ENCODE results near the gene LHX4.

Gene LHX4

DNA sequence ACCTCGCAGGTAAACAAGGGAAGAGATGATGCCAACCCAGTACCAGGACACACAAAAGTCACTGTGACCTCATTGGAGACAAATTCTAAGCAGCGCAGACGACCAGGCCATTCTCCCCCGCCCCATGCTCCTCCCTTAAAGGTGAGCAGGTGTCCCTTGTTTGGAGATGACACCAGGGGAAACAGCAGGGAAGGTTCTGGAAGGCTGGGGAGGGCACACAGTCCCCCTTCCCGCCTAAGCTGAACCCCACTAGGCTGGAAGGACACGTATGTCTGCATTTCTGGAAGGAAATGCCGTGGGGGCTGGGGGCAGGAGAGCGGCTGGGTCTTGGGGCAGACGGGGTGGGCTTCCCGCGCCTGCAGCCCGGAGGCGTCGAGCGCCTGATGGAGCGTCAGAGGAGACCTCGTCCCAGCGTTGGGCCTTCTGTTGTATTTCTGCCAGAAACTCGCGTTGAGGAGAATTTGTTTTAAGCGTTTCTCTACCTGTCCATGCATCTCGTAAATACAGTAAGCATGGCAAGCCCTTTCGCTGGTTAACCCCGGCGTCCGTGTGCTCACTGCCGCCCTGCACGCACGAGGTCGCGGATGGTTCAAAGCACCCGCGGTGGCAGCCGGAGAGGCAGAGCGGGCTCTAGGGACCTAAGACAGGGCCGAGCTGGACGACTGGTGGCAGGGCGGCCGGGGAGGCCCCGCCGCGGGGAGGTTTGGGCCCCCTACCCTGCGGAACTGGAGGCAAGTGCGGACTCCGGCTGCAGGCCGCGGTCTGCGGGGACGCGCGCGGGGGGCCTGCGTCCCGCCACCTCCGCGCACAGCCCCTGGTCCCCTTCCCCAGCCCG, 1.2 kb upstream of the LHX4 start:
- no peak for FAIRE-seq

DNA sequence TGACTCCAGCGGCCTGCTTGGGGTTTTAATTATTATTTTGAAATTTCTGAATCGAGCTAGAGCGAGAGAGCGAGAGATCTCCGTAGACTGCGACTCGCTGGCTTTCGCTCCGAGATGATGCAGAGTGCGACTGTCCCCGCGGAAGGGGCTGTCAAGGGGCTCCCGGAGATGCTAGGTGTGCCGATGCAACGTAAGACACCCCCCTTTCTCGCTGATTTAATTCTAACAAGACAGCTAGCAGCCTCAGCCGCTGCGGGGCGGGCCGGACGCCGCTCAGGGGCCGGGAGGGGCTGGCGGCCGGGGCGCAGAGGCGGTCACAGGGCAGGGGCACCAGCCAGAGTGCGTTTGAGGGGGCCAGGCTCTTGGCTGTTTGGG, 339 bp downstream of the LHX4 start:
- FAIRE-seq, result no peak

DNA sequence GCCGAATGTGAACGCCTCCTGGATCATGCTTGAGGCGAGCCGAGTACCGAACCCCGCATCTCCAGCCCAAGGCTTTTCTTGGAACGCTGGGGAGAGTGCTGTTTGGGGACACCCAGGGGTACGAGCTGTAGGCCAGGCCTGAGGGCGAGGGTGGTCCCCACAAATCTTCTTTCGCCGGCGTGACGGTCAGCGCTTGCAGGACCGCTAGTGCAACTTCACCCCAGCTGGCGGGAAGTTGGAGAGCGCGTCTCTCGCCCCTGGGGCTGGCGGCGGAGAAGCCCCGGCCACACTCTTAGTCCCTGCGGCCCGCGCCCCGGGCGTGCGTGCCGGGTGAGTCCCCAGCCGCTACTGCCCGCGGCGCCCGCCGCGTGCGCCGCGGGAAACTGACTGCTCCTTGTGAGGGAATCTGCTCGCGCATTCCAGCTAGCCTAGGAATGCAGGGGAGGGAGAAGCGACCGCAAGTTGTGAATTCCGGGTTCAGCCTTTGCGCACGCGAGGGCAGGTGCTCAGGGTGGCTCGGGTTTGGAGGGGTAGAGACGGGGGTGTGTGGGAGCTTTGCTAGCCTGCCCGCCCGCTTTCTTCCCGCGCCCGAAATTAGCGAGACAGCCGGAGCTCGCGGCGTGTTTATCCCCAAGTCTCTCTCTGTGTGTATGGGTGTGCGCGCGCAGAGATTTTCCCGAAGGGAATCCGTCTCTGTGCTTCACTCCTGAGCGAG, 884 bp downstream of the LHX4 start:
- no peak for FAIRE-seq

DNA sequence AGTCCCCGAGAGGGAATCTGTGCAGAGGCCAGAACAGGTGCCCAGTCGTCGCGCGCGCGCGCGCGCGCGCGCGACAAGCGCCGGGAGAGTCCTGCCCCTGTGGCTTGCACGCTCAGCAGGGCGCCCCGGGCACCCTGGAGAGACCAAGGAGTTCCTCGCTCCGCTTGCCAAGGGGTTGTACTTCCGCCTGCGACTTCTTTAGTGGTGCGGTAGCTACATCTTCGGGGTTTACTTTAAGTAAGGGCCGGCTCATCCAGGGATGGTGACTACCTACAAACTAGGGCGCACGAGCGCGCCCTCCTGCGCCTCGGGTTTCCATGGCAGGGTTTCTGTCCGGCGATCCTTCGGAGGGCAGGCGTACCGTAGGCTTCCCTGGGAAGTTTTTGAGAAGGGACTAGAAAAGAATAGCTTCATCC, 1.4 kb downstream of the LHX4 start:
- no peak for FAIRE-seq

DNA sequence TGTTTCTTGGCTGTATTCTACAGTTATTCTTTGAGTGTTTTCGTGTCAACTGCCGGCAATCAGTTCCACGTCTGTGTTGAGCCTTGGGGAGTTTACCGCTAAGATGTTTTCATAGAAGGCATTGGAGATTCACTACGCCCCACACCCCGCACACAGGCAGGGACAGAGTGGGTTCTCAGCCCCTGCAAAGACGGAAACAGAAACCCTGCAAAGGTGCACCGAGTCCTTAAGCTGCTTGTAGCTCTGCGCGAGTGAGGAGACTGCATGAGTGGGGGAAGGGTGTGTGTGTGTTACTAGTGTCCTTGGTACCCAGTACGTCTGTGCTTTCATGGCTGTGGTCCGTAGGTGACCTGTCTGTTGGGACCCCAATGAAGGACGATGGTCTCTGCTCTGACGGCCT, 1.9 kb downstream of the LHX4 start:
- FAIRE-seq, result no peak

DNA sequence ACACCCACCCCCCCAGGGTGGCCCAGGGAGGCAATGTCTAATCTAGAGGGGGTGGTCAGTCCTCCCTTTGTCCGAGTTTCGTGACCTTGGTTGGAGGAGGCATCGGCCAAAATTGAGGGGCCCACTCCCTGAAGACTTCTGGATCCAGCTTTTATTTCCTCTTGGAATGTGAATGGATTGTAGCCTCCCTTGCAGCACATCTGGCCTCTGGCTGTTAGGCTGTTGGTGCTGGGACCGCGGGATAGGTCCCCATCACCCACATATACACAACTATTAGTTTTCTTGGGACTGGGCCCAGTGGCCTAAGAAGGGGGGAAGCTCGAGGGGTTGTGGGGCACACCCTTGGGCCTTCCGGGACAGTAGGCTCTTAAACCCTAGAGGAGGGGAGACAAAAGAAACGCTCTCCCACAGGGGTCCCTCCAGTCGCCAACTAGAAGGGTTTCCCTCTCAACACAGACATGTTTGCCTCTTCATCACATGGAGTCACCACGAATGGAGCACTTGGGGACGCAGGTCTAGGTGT, 2.5 kb downstream of the LHX4 start:
- FAIRE-seq, result no peak

DNA sequence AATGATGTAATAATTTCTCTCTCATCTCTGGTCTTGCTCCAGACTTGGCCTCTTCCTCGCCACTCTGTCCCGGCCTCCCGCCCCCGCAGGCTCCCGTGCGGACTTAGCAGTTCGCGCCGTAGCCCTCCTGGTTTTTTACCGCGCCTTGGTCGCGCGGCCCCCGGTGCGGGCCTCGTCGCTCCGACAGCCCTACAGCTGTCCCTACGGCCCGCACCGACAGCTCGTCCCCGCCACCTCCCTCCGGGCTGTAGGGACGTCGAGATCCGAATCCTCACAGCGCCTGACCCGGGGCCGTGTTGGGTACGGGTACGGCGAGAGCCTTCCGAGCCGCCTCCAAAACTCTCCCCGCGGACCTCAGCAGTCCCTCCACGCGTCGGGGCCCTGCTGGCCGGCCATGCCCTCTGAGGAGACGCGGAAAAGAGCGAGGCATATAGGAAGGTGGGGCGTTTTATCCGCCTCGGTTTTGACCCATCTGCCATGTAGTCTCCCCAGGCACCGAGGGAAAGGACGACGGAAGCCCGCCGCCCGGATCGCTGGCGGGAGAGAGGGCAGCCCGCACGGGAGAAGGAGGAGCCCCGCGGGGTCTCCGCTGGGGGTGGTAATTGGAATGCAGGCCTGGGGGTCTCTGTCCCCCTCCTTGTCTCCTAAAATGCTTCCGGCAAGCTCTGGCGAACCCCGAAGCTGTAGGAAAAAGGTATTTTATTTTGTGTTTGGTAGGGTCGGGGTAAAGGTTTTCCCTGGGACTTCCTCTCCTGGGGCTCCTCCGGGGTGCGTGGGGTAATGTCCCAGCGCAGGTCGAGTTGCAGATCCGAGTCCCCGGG, 3.3 kb downstream of the LHX4 start:
- FAIRE-seq, result no peak

DNA sequence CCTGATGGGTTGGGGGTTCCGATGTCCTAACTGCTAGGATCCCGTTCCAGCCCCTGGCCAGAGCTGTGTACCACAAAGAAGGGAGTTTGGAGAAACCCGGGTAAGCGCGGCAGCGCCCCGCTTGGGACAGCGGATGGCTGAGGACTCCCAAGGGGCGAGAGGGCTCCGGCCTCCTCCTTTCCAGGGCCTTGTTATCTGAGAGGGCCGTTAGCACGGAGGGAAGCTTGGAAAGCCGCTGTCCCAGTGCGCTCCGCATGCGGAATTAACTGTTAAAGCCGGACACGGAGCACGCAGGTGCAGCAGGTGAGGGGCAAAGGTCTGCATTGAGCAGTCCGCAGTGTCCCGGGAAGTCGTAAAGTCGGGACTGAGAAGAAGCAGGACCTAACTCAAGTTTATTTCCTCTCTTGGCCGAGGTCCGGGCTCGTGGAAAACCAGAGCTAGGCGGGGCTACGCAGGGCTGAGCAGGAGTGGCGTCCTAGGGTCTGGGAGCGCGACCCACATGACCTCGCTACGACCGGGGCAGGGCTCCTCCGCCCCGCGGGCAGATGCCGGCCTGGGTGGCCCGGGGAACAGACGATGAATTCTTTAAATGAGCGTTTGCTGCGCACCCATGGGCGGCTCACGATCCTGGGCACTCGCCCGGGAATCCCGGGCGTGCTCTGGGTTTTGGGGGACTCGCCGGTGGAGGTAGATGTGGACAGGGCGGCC, 4.5 kb downstream of the LHX4 start:
- FAIRE-seq, result no peak

DNA sequence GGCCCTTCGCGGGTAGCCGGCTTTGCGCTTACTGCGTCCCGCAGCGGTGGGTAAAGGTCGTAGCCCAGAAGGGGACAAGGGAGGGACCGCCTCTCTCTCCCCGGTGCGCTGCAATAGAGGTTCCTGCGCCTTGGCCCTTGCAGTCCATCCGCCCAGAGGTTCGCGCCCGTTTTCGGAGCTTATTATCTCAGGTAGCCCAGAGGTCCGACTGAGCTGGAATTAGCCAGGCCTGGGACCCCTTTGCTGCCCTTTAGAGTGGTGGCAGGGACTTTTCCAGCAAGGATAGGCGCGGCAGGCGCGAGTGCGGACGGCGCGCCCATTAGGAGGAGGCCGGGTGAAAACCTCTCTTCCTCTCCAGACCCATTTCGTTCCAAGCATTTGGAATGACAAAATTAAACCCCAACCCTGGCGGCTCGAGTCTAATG, 5.0 kb downstream of the LHX4 start:
- FAIRE-seq, result no peak

DNA sequence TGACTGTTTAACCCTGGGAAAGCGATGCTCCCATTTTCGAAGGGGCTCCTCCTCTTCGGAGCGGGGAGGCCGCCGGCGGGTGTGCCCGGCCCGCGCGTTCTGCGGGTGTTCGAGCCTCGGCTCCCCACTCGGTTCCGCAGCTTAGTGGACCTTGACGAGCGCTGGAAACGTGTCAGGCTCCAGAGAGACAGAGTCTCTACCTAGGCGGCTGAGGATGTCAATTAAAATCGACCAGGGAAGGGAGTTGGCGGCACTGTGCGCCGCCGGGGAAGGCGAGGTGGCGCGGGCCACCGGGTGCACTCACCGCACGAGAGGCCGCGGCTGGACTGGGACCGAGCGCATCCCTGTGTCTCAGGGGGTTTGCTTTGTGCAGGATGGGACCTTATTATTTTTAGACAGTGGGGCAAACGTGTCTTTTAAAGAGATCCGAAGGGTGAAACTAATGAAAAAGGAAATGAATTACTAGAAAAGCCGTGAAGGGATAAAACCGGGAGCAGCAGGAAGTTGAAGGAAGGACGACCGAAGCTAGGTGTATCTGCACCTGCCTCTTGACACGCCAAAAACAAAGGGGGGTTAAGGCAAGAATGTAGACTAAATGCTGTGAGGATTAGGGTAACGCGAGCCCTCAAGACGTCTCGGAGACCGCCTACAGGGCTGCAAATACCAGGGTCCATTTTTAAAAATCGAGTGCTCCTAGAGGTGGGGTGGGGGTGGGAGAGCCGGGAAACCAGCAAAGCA, 5.6 kb downstream of the LHX4 start:
- FAIRE-seq, result no peak

DNA sequence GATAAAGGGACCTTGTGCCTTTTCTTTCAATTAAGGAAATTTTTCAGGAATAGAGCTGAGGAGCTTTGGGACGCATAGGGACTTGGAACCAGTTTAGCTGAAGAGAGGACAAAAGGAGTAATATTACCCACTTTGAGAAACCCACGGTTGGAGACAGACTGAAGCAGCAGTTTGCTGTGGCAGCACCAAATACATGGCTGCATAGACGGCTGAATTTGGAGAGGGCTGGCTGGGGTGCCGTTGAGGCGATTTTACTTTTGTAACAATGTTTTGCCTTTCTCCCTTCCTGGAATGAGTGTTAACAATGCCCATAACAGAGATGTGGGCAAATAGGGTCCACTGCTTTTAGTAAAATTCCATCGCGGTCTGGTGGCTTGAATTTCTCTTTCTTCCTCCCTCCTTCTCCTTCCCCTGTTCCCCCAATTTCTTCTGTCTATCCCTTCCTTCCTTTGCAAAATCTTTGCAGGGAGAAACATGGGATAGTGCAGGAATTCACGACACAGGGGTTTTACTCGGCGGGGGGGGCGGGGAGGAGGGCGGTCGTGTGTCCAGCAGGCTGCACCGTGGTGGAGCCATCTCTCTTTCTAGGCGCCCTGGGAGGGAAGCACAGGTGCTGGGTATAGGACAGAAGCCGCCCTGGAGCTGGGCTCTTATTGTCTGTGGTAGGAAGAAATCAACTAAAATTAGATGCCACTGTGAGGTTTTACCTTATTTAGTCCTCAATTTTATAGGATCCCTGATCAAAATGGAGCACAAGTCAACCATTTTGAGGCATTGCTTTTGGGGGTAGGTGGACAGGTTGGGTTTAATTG, 6.8 kb downstream of the LHX4 start:
- FAIRE-seq, result no peak

DNA sequence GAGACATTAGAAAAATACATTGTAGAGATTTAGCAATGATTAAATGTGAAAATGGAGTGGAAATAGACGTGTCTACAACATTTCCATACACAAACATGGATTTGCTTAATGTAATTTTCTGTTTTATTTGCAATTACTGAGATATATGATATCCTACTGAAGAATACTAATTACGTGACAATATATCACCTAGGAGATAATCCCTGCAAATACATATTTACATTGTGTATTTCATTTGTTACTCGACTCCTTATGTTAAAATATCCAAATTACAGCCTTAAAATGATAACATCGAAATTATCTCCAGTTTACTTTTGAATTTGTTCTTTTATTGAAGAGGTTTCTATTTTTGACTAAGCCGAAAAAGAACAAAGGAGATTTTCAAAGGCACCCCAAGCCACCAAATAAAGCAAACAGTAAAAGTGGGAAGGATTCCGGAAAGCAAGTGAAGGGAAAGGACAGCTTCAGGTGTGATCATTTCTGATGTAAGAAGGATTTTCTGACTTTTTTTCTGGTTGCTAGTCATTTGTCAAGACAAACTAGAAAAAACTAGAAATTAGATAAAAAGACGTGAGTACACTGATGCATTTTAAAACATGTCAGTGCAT, 7.9 kb downstream of the LHX4 start:
- FAIRE-seq, result no peak

DNA sequence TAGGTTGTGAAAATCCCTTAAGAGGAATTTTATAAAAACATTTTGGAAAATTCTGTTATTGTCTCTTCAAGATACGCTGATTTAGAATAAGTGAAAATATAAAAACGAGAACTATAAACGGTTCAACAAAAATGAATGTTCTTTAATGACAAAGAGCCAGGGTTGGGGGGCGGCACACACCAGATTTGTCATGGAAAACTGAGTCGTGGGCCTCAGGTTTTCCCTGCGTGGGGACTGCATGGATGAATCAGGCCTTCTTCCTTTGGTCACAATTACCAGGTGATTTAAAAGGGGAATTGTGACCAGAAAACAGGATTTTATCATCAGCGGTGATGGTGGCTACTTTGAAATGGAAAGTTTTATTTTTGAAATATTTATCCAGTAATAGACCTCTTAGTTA, 8.6 kb downstream of the LHX4 start:
- FAIRE-seq, result no peak

DNA sequence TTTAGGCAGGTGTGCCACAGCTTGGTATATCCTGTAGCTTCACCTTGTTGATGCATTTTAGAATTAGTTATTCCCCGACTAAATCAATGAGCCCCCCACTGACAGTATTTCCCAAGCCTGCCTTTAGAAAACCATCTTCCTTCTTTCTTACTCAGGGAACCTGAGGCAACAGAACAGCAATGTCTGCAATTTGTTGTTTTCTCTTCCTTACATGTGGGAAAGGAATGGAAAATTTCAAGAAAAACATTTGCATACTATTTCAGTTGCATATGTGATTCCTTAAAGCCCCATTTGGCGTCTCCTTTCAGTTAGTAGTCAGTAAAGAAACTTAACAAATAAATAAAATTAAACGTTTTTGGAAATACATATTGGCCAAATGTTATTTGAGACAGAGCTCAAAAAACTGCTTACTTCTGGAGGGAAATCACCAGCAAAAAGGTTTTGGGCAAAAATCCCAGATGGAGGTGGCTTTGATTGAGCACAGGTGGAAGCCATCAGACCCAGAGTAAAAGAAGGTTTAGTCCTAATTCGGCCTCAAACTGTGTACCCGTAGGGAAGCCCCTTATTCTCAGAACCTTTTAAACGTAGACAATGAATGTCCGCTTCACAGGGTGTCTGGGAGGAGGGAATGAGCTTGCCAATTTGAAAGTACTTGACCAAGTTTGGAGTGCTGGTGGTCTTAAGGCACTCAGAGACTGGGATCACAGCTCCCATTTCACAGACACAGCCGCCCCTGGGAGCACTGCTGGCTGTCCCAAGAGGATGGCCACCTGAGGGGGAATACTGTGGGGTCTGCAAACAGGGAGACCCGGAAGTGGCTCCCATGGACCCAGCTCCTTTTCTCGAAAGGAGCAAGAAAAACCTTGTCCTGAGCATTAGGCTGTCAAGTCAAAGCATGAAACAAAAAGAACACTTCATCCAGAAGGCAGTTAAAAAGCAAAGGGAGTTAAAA, 9.4 kb downstream of the LHX4 start:
- no peak for FAIRE-seq

DNA sequence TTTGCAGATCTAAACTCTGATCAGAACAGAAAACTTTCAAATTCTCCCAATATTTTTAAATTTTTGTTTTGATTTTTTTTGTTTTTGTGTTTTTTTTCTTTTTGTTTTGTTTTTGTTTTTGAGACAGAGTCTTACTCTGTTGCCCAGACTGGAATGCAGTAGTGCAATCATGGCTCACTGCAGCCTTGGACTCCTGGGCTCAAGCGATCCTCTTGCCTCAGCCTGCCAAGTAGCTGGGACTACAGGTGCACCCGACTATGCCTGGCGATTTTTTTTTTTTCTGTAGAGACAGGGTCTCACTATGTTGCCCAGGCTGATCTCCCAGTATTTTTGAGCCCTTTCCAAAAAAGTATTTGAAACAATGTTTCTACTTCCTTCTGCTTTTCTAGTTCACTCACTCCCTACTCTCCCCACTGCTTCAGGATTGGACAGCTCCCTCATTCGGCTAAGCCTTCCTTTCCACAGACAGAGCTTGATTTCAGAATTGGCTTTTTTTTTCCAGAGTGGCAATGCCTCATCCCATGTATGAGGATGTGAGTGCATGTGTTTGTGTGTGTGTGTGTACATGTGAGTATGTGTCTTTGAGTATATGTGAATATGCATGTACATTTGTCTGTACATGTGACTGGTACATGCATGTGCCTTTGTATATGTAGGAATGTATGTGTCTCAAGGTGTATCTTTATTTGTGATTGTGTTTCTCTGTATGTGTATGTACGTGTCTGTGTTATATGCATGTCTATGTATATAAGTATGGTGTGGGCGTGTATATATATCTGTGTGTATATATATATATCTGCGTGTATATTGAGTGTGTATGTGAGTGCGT, 11.9 kb downstream of the LHX4 start:
- no peak for FAIRE-seq

DNA sequence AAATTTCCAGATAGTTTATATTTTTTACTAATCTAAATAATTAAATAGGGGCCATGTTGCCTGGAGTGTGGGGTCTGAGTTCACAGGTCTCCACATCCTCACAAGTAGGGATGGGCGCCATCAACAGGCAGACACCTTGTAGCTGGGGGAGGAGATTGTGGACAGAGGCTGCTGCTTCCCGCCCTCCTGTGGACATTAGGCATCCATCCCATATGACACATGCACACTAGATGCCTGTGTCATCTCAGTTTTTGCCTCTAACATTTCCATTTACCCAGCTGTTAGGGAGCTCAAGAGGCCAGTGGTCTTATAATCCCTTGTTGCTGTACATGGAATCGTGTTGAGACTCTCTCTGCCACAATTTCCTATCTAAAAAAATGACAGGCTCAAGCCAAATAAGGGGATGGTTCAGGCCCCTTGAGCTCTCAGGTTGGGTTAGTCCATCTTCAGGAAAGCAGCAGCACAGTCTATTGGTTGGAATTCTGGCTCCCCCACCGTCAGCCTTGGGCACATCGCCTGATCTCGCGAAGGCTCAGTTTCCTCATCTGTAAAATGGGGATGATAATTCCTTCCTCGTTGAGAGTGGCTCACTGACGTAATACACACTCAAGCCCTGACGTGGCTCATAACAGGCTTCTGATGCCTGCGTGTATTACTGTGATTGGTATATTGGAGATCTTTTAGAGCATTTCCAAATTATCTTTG, 13.6 kb downstream of the LHX4 start:
- no peak for FAIRE-seq

DNA sequence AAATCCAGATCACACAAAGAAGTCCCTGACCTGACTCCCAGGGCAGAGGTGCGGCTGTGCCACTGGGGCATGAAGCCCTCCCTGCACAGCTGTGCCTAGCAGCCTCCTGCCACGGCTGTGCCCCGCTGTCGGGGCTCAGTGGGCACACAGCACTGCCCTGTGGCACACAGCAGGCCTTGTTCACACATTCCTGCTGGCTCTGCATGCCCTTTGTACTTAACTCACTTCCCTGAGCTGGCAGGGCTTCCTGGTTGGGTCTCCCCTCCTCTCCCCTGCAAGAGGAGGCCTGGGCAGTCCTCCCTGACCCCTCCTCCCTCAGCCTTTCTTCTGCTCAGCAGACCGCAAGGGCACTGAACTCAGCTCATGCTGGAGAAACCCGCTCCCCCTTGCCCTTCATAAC, 14.8 kb downstream of the LHX4 start:
- FAIRE-seq, result no peak

DNA sequence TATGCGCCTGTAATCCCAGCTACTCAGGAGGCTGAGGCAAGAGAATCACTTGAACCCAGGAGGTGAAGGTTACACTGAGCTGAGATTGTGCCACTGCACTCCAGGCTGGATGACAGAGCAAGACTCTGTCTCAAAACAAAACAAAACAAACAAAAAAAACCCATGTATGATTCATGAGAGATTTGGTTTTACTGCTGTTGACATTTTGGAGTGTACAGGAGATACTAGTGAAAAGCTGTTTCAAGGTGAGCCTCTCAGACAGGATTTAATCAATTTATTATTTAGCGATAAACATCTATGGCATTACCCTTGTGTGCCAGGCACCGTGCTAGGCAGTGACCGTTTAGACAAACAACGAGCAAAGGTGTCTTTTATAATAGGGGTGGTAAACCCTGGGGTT, 16.5 kb downstream of the LHX4 start:
- no peak for FAIRE-seq
